HG03108 (cell line): ENCODE data around the gene XRCC1.
"Not testable (repeated sequence)": the region's sequence is repeated elsewhere in the genome, so short reads cannot be mapped to it uniquely, and the experiment has no call there.

Source experiments
- ATAC-seq: cut with Tn5 transposase; IDR thresholded peaks from one replicate; pipeline ENCODE4 v1.9.1; 2021; ENCODE audit warnings: moderate library complexity; ENCODE audit not compliant: unreplicated experiment

Gene XRCC1

GRCh38 chr19:43551399-43552197, 23.7 kb downstream of the XRCC1 start:
- no peak for ATAC-seq

DNA sequence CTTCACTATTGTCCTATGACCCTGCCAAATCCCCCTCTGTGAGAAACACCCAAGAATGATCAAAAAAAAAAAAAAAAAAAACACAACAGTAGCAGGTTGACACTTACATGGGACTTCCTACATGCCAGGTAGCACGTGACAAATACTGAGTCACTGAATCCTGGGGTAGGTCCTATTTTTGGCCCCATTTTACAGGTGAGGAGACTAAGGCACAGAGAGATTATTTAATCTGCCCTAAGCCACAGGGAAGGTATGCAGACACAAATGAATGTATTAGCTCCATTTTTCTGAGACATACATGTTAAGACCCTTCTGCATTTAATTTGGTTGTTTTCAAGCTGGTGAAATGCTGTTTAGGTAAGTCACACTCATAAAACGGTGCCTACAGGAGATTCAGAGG, 26.6 kb downstream of the XRCC1 start:
- ATAC-seq, result no peak

DNA sequence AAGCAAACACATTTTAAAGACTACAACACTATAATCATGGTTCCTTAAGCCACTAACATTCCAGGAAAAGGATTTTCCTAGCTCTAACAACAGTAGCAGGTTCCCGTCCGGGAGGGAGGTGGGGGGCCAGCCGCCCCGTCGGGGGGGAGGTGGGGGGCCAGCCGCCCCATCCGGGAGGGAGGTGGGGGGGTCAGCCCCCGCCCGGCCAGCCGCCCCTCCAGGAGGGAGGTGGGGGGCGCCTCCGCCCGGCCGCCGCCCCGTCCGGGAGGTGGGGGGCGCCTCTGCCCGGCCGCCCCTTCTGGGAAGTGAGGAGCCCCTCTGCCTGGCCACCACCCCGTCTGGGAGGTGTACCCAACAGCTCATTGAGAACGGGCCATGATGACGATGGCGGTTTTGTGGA, 27.4 kb downstream of the XRCC1 start:
- ATAC-seq, result not testable (repeated sequence)

DNA sequence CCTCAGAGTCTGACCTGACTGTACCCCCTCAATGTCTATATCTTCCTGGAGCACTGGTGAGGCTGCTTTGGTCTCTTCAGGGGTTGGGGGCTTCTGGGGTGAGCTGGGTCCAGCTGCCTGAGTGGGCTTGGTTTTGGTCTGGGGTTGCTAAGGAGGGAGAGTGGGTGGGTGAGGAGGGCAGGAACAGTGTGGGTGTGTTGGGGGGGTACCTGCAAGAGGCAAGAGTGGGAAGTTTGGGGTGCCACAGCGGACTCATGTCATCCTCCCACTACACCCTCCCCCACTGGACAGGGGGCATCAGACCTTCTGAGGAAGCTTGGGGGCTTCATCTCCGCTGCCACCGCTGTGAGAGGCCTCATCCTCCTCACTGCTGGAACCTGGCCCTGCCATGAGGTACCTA, 28.7 kb downstream of the XRCC1 start:
- ATAC-seq, result no peak

GRCh38 chr19:43545981-43546380, 29.3 kb downstream of the XRCC1 start:
- no peak for ATAC-seq

GRCh38 chr19:43545276-43545675, 30.1 kb downstream of the XRCC1 start:
- ATAC-seq, result no peak

- no peak for ATAC-seq
These were observed 31.2 kb downstream of the XRCC1 start for GRCh38 chr19:43544077-43544476.

DNA sequence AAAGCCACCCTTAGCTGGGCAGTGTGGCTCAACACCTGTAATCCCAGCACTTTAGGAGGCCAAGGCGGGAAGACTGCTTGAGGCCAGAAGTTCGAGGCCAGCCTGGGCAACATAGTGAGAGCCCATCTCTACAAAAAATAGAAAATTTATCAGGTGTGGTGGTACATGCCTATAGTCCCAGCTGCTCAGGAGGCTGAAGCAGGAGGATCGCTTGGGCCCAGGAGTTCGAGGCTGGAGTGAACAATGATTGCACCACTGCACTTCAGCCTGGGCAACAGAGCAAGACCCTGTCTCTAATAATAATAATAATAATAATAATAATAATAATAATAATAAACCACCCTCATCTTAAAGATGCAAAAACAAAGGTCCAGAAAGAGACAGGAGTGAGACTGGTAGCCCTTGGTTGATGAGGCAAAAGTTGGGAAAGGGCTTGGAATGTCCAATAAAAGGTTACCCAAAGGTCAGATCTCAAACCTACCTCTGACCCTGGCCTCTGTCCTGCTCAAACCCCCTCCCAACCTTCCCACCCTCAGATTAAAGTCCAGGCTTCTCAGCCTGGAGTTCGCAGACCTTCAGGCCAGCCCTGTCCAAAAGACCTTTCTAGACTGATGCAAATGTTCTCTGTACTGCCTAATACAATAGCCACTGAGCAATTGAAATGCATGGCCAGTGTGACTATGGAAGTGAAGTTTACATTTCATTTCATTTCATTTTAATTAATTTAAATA, 33.2 kb downstream of the XRCC1 start:
- ATAC-seq, result no peak

DNA sequence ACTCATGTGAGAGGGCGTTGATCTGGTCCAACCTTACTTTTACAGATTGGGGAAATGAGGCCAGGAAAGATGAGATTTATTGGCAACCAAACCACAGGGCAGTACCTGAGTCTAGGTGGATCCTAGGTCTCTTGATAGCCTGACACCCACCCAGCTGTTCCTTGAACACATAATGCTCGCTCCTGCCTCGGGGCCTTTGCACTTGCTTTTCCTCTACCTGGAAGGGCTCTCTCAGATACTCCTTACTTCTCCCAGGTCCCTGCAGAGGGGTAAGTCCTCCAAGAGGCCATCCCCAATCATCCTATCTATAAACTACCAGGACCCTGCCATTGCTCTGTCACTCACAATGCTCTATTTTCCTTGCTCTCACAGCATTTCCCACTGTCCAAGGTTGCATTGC, 34.9 kb downstream of the XRCC1 start:
- no peak for ATAC-seq

GRCh38 chr19:43538922-43539321, 36.4 kb downstream of the XRCC1 start:
- no peak for ATAC-seq

- no peak for ATAC-seq
These were observed 40.2 kb downstream of the XRCC1 start for GRCh38 chr19:43534816-43535761.

DNA sequence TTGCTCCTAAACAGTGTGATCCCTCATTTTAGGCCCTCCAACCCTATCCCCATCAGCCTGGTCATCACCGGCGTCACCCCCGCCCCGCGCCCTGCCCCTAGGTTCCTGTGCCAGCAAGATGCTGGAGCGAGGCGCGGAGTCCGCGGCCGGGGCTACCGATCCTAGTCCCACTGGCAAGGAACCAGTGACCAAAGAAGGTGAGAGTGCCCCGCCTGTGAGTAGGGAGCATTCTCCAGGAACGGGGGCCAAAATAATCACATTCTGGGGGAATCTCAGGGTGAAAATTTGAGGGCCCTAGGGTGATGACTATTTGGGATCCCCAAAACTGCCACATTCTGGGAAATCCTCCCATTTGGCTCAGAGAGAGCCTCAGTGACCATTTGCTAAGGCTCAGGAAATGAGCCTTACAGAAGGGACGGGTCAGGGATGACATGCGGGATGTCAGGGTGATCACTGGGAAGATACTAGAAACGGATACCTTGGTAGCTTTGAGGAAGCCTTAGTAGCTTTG, 41.0 kb downstream of the XRCC1 start:
- no peak for ATAC-seq

DNA sequence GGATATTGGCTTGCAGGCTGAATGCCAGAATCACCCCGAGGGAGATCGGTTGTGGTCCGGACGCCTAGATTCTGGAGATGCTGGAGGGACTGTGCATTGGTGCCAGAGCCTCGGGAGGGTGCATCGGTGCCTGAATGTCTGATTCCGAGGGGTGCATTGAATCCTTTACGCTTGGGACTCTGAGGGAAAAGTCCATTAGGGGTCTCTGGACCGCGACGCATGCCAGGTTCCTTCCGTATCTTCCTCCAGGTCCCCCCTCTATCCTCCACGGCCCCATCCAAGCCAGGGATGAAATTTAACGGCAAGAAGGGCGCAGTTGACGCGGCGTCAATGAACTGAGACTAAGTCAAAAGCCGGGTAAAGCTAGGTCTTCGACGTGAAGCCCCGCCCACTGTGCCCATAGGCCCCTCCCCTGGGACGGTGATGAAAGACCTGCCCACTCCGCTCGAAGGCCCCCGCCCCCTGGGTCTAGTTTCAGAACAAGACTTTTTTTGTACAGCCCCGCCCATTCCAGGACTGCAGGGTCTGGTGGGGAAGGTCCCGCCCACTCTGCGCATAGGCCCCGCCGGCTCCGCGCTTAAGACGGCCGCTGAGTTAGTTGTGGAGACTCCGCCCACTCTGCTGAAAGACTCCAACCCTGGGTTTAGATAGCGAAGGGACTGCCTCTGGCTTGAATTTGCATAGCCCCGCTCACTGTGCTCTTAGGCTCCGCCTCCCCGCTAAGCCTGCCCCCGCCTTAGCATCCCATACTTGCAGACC, 41.6 kb downstream of the XRCC1 start:
- peak; percentile 39 for ATAC-seq

DNA sequence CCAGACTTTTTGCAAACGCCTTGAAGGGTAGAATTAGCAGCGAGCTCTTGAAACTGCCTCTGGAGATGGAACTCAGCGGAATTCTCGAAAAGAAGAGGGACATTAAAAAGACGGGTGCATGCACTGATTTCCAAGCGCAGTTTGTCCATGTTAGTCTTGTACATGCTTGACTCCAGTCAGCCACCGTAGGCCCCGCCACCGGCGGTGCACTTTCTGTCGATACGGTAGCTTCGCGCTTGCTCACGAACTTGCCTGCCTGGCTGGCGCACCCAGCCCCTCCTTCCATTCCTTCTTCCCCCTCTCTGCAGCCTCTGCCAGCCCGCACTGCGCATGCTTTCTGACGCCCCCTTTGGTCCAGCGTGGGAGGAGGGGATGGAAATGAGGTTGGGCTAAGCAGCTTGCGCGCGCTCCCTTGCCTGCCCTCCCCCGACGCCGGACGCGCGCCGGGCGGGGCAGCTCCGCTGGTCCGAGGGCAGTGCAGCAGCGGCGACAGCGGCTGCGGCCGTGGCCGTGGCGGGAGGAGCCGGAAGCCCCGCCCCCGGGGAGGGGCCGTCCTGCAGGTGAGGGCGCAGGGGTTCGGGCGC, 42.3 kb downstream of the XRCC1 start, which contains the start of gene ZNF575:
ZNF575 (plus strand) TSS at position 227 of the 584 bp plus-strand sequence. CDS start 1,235 bp downstream, outside the sequence.
- ATAC-seq, result peak; percentile 54

- peak; percentile 12 for ATAC-seq
These were observed 42.8 kb downstream of the XRCC1 start for GRCh38 chr19:43532571-43532961.

DNA sequence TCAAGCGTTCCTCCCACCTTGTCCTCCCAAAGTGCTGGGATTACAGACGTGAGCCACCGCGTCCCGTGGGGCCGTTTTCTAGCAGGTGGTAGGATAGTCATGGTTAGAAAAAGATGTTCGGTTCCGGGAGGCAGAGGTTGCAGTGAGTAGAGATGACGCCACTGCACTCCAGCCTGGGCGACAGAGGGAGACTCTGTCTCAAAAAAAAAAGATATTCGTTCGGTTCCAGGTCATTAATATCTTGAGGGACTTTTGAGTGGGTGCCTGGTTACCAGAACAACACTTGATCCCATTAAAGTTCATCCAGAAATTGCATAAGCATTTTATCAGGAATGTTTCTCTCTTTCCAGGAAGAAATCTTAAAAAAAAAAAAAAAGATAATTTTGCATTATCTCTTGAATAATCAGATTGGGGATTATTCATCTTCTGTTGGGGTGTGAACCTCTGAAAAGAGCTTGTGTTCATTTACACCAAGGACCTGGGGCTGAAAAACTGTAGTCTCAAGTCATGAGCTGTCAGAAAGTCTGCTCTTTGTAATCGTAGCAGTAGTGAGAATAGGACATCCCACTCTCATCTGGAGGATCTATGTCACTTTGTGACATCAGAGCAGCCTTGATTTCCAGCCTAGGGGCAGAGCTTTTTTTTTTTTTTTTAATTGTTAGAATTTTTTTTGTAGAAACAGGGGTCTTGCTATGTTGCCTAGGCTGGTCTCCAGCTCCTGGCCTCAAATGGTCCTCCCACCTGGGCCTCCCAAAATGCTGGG, 47.3 kb downstream of the XRCC1 start:
- no peak for ATAC-seq

- ATAC-seq, result peak; percentile 55
These were observed 48.2 kb downstream of the XRCC1 start, which contains the start of gene ETHE1 for GRCh38 chr19:43526884-43527859. Gene ETHE1, minus strand, starts transcription at chr19:43527201. Its CDS starts 24 bp downstream, at chr19:43527177.
